ENCODE data around the gene ZSWIM8.
"Not testable (repeated sequence)": the region's sequence is repeated elsewhere in the genome, so short reads cannot be mapped to it uniquely, and the experiment has no call there.

ZSWIM8 gene

GRCh38 chr10:73785211-73785720, at the start of gene ZSWIM8:
Gene ZSWIM8, plus strand, starts transcription at chr10:73785606. Its CDS starts 273 bp downstream, at chr10:73785879.
- no peak for TF ChIP-seq CTCF (IDR thresholded peaks at IDR 0.05; ENCODE audit: extremely low read depth, missing control alignments)
- peak; percentile 95 for DNase-seq (ENCODE audit: low spot score)

- DNase-seq (ENCODE audit: low spot score): not testable (repeated sequence)
These were observed 44.7 kb upstream of the ZSWIM8 start for GRCh38 chr10:73740501-73741254.

GRCh38 chr10:73742454-73742734, 43.0 kb upstream of the ZSWIM8 start:
- no peak for TF ChIP-seq CTCF (IDR thresholded peaks at IDR 0.05; ENCODE audit: extremely low read depth, missing control alignments)

GRCh38 chr10:73743327-73743904, 42.0 kb upstream of the ZSWIM8 start:
- no peak for TF ChIP-seq CTCF (IDR thresholded peaks at IDR 0.05; ENCODE audit: extremely low read depth, missing control alignments)
- no peak for DNase-seq (ENCODE audit: low spot score)

More at GRCh38 chr10:73742454-73742734, 43.0 kb upstream of the ZSWIM8 start:
- no peak for DNase-seq (ENCODE audit: low spot score)

- TF ChIP-seq CTCF (IDR thresholded peaks at IDR 0.05; ENCODE audit: extremely low read depth, missing control alignments): no peak
- DNase-seq (ENCODE audit: low spot score): peak; percentile 92
These were observed 41.3 kb upstream of the ZSWIM8 start, which contains the start of gene SEC24C for GRCh38 chr10:73743905-73744663. Gene SEC24C, plus strand, starts transcription at chr10:73744372. Its CDS starts 2,461 bp downstream, at chr10:73746833.

GRCh38 chr10:73744664-73744975, 40.8 kb upstream of the ZSWIM8 start:
- DNase-seq (ENCODE audit: low spot score): peak; percentile 46
- TF ChIP-seq CTCF (IDR thresholded peaks at IDR 0.05; ENCODE audit: extremely low read depth, missing control alignments): no peak

GRCh38 chr10:73746721-73747120, 38.7 kb upstream of the ZSWIM8 start:
- no peak for TF ChIP-seq CTCF (IDR thresholded peaks at IDR 0.05; ENCODE audit: extremely low read depth, missing control alignments)
- no peak for DNase-seq (ENCODE audit: low spot score)
